K562 (cell line): ENCODE results near the gene XPO6. TPM values are rescaled to one million over a fixed set of nuclear protein-coding genes. Genes with fewer than 3 reads are reported as not detected.

ENCODE experiments used
- CHAMP1 ChIP-seq: fragments of 450-650 bp; IDR thresholded peaks from 2 replicates; pipeline ENCODE4 v1.6.1; 2016; ENCODE audit warnings: mild to moderate bottlenecking
- GATAD2A ChIP-seq: fragments of 450-650 bp; IDR thresholded peaks from 2 replicates; pipeline ENCODE4 v1.6.1; 2017
- HDAC2 ChIP-seq: fragments of 450-650 bp; IDR thresholded peaks from 2 replicates; pipeline ENCODE4 v1.6.1; 2016; ENCODE audit warnings: mild to moderate bottlenecking
- PBX2 ChIP-seq, 2 experiments: IDR thresholded peaks in 1 of 2; conservative IDR thresholded peaks in 1 of 2; 2 replicates each; pipeline ENCODE4 v1.6.1; 2016; ENCODE audit warnings: low read depth in 2 of 2, mild to moderate bottlenecking in 1 of 2, missing compliant biosample characterization in 1 of 2, missing genetic modification characterization in 1 of 2, moderate library complexity in 1 of 2
- PCBP1 ChIP-seq: fragments of 200-400 bp; formaldehyde crosslinking; IDR thresholded peaks from 2 replicates; pipeline ENCODE4 v1.6.1; 2018; ENCODE audit warnings: mild to moderate bottlenecking, low read depth, low read length; ENCODE audit not compliant: poor library complexity, severe bottlenecking
- PTTG1 ChIP-seq: fragments of 450-650 bp; IDR thresholded peaks from 2 replicates; pipeline ENCODE4 v1.6.1; 2016; ENCODE audit warnings: low read depth, mild to moderate bottlenecking, missing genetic modification characterization, missing compliant biosample characterization
- RNF2 ChIP-seq: sonication (generic); IDR thresholded peaks from 2 replicates; pipeline ENCODE4 v1.6.1; 2016
- SNRNP70 ChIP-seq: fragments of 200-400 bp; formaldehyde crosslinking; optimal IDR thresholded peaks from 2 replicates; pipeline ENCODE3; 2017; ENCODE audit warnings: low read depth, low read length
- SRSF3 ChIP-seq: fragments of 200-400 bp; formaldehyde crosslinking; IDR thresholded peaks from 2 replicates; pipeline ENCODE4 v1.6.1; 2016; ENCODE audit warnings: mild to moderate bottlenecking, low read length, moderate library complexity; ENCODE audit not compliant: insufficient read depth
- TCFL5 ChIP-seq: fragments of 250-450 bp; sonication (Bioruptor Pico); conservative IDR thresholded peaks from 2 replicates; pipeline ENCODE4 v1.6.1; 2021; ENCODE audit warnings: mild to moderate bottlenecking, moderate library complexity, matching md5 sums
- TFAP4 ChIP-seq: sonication (generic); formaldehyde crosslinking; IDR thresholded peaks from 2 replicates; pipeline ENCODE4 v1.8.0; 2022; ENCODE audit warnings: missing genetic modification reagents, mild to moderate bottlenecking, moderate library complexity, borderline replicate concordance
- UBTF ChIP-seq, 2 experiments: IDR thresholded peaks; 2 replicates each; pipeline ENCODE4 v1.6.1; 2012; ENCODE audit warnings: improper control_type of control experiment in 2 of 2, low read depth in 2 of 2, low read length in 2 of 2, borderline replicate concordance in 1 of 2
- ZNF12 ChIP-seq: sonication (generic); formaldehyde crosslinking; IDR thresholded peaks from 2 replicates; pipeline ENCODE4 v1.4.0; 2020; ENCODE audit warnings: mild to moderate bottlenecking, missing genetic modification reagents
- ZNF3 ChIP-seq: fragments of 250-450 bp; sonication (Bioruptor Pico); IDR thresholded peaks from 2 replicates; pipeline ENCODE4 v1.5.0; 2021; ENCODE audit warnings: mild to moderate bottlenecking, moderate library complexity
- ZNF740 ChIP-seq, 3 experiments: fragments of 200-800 bp in 1 of 3; sonication (Bioruptor generic) in 1 of 3; sonication (generic) in 1 of 3; formaldehyde crosslinking in 1 of 3; IDR thresholded peaks; 2 replicates each; pipeline versions ENCODE4 v1.6.1 to v1.8.0; 2016 to 2022; ENCODE audit warnings: mild to moderate bottlenecking in 2 of 3, missing compliant biosample characterization in 2 of 3, missing genetic modification characterization in 2 of 3, missing genetic modification reagents in 1 of 3
- polyA plus RNA-seq, 8 experiments: library from polyadenylated mRNA; depleted of rRNA in 4 of 8; stranded (reverse) in 5 of 8; unstranded in 3 of 8; fragments of >200 nt; fragmentation: Nextera tagmentation in 2 of 8; fragmentation: Illumina TruSeq in 1 of 8; extraction: Ambion mirVana in 2 of 8; extraction: Trizol in 1 of 8; gene quantifications; 2 replicates each; pipeline versions ENCODE4 v1.2.1 to v1.2.3, GENCODE V29; 2011 to 2014; ENCODE audit warnings: inconsistent platforms in 1 of 8, missing spikeins in 1 of 8
- total RNA-seq, 7 experiments: library from RNA; depleted of rRNA in 6 of 7; stranded (reverse); fragments of >200 nt in 6 of 7; fragmentation: Illumina TruSeq in 2 of 7; extraction: Trizol in 2 of 7; gene quantifications; 2 replicates each; pipeline versions ENCODE4 v1.2.1 to v1.2.3, GENCODE V29; 2011 to 2021; ENCODE audit warnings: low replicate concordance in 1 of 7

The XPO6 gene
- total and polyA plus RNA-seq, 9 of the 15 experiments (the other 6 are each of a cell fraction or from before 2014, with no cell fraction given), result 11.2 to 196 (median 119) TPM

GRCh38 chr16:28211758-28212531 lies at the start of gene XPO6 (continued):
- TF ChIP-seq PBX2 (CRISPR knock-in tag; IDR thresholded peaks at IDR 0.05; ENCODE audit: low read depth) (no peak), PBX2 (tag; conservative IDR thresholded peaks at IDR 0.05; ENCODE audit: low read depth) (no peak), GATAD2A (no peak; the same call in 1 of the 2 replicates), PTTG1 (tag) (no peak), SNRNP70 (no peak), RNF2 (0 out of 2 replicates have a peak, but pooled peaks have one; percentile 14), ZNF12 (no peak), TCFL5 (CRISPR knock-in tag) (no peak), ZNF3 (CRISPR knock-in tag) (no peak), UBTF (IDR thresholded peaks at IDR 0.05; ENCODE audit: borderline replicate concordance in 1 of 2, low read depth in 2 of 2, low read length in 2 of 2) (0 out of 4 replicates have a peak, but pooled peaks of 1 of the 2 experiments have one; percentile 30), TFAP4 (CRISPR knock-in tag) (peak; percentile 84), CHAMP1 (no peak), ZNF740 (CRISPR knock-in tag; IDR thresholded peaks at IDR 0.05) (no peak), ZNF740 (tag; IDR thresholded peaks at IDR 0.05) (peak in 1 of 2 experiments; percentile 20; a peak in 1 of 4 replicates), PCBP1 (peak; percentile 24), HDAC2 (peak; percentile 45; the same call in 1 of the 2 replicates), SRSF3 (no peak)
